ENCODE data around the gene PHF2.

DNA sequence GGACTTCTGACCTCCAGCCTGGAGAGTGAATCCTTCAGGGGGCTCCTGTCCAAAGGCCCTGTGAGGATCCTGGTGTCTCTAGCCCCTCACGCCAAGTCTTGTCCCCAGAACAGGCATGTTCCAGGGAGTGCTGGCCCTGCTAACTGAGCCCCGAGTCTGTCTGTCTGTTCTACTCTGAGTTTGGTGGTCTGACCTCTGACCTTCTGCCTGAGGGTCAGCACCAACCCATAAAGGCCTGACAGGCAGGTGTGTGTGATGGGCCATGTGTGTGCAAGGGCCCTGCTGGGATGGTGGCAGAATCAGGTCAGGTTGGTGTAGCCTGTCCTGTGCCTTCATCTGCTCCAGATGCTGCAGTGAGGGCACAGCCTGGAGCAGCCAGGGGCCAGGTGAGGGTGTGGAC, 46.3 kb downstream of the PHF2 start:
- TF ChIP-seq, protein P1, sequence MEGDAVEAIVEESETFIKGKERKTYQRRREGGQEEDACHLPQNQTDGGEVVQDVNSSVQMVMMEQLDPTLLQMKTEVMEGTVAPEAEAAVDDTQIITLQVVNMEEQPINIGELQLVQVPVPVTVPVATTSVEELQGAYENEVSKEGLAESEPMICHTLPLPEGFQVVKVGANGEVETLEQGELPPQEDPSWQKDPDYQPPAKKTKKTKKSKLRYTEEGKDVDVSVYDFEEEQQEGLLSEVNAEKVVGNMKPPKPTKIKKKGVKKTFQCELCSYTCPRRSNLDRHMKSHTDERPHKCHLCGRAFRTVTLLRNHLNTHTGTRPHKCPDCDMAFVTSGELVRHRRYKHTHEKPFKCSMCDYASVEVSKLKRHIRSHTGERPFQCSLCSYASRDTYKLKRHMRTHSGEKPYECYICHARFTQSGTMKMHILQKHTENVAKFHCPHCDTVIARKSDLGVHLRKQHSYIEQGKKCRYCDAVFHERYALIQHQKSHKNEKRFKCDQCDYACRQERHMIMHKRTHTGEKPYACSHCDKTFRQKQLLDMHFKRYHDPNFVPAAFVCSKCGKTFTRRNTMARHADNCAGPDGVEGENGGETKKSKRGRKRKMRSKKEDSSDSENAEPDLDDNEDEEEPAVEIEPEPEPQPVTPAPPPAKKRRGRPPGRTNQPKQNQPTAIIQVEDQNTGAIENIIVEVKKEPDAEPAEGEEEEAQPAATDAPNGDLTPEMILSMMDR (conservative IDR thresholded peaks at IDR 0.05) = no peak
- TF ChIP-seq EZH2 (IDR thresholded peaks at IDR 0.05; ENCODE audit: low read depth) = no peak
